ENCODE data around the gene ADGRL2.

The ADGRL2 gene

GRCh38 chr1:81999364-81999763 is 198.6 kb downstream of the ADGRL2 start:
- peak overlapping the region in 1 of 3 experiments; percentile 24 for H3K27ac Mint-ChIP-seq
- no peak overlapping the region for H3K4me3 Mint-ChIP-seq
- no peak for TF ChIP-seq CTCF (IDR thresholded peaks at IDR 0.05; ENCODE audit: unreplicated experiment in 3 of 3)
- no peaks in the 10 kb centered on the region for H3K36me3 Mint-ChIP-seq (ENCODE audit: low read depth)
- no peaks in the 10 kb centered on the region for H3K27me3 Mint-ChIP-seq (ENCODE audit: low read depth)
- H3K4me1 Mint-ChIP-seq: peaks cover 16% of the 10 kb centered on the region
- no peaks in the 10 kb centered on the region for H3K9me3 Mint-ChIP-seq

GRCh38 chr1:82000221-82000620 is 199.5 kb downstream of the ADGRL2 start:
- Mint-ChIP-seq H3K4me1 (peaks cover 16% of the 10 kb centered on the region), H3K36me3 (ENCODE audit: low read depth) (no peaks in the 10 kb centered on the region), H3K9me3 (no peaks in the 10 kb centered on the region), H3K27ac (no peak overlapping the region), H3K4me3 (no peak overlapping the region), H3K27me3 (ENCODE audit: low read depth) (no peaks in the 10 kb centered on the region)
- no peak for TF ChIP-seq CTCF (IDR thresholded peaks at IDR 0.05; ENCODE audit: unreplicated experiment in 3 of 3)

GRCh38 chr1:82001345-82001744 is 200.6 kb downstream of the ADGRL2 start:
- no peak overlapping the region for H3K27ac Mint-ChIP-seq
- no peak for TF ChIP-seq CTCF (IDR thresholded peaks at IDR 0.05; ENCODE audit: unreplicated experiment in 3 of 3)
- no peak overlapping the region for H3K4me3 Mint-ChIP-seq
- H3K9me3 Mint-ChIP-seq: no peaks in the 10 kb centered on the region
- peaks cover 16% of the 10 kb centered on the region for H3K4me1 Mint-ChIP-seq
- H3K36me3 Mint-ChIP-seq (ENCODE audit: low read depth): no peaks in the 10 kb centered on the region
- H3K27me3 Mint-ChIP-seq (ENCODE audit: low read depth): no peaks in the 10 kb centered on the region

GRCh38 chr1:82007804-82008203 is 207.1 kb downstream of the ADGRL2 start:
- H3K27ac Mint-ChIP-seq: no peak overlapping the region
- no peaks in the 10 kb centered on the region for H3K27me3 Mint-ChIP-seq (ENCODE audit: low read depth)
- H3K36me3 Mint-ChIP-seq (ENCODE audit: low read depth): no peaks in the 10 kb centered on the region
- no peaks in the 10 kb centered on the region for H3K9me3 Mint-ChIP-seq
- no peaks in the 10 kb centered on the region for H3K4me1 Mint-ChIP-seq
- no peak for TF ChIP-seq CTCF (IDR thresholded peaks at IDR 0.05; ENCODE audit: unreplicated experiment in 3 of 3)
- H3K4me3 Mint-ChIP-seq: no peak overlapping the region

- H3K27ac Mint-ChIP-seq: no peak overlapping the region
- no peak overlapping the region for H3K4me3 Mint-ChIP-seq
- TF ChIP-seq CTCF (IDR thresholded peaks at IDR 0.05; ENCODE audit: unreplicated experiment in 3 of 3): peak in 1 of 3 experiments; percentile 16
- H3K4me1 Mint-ChIP-seq: no peaks in the 10 kb centered on the region
- peaks cover 3% of the 10 kb centered on the region for H3K9me3 Mint-ChIP-seq
- no peaks in the 10 kb centered on the region for H3K27me3 Mint-ChIP-seq (ENCODE audit: low read depth)
- H3K36me3 Mint-ChIP-seq (ENCODE audit: low read depth): no peaks in the 10 kb centered on the region
Observed at GRCh38 chr1:82013702-82014101, 213.0 kb downstream of the ADGRL2 start.

- H3K4me3 Mint-ChIP-seq: no peak overlapping the region
- H3K27me3 Mint-ChIP-seq (ENCODE audit: low read depth): no peaks in the 10 kb centered on the region
- H3K36me3 Mint-ChIP-seq (ENCODE audit: low read depth): peaks cover 5% of the 10 kb centered on the region
- no peaks in the 10 kb centered on the region for H3K4me1 Mint-ChIP-seq
- TF ChIP-seq CTCF (IDR thresholded peaks at IDR 0.05; ENCODE audit: unreplicated experiment in 3 of 3): no peak
- peaks cover 8% of the 10 kb centered on the region for H3K9me3 Mint-ChIP-seq
- H3K27ac Mint-ChIP-seq: no peak overlapping the region
Observed at GRCh38 chr1:82015444-82015843, 214.7 kb downstream of the ADGRL2 start.
